IPS-15b (cell line): Measurements from ENCODE around the gene FCN1.

Experiments
- H3K27me3 ChIP-seq: one replicate; pipeline ENCODE4 v1.6.1; 2013; ENCODE audit warnings: low read length; ENCODE audit not compliant: control insufficient read depth, insufficient read depth
- H3K36me3 ChIP-seq: one replicate; pipeline ENCODE4 v1.6.1; 2013; ENCODE audit warnings: low read length; ENCODE audit not compliant: control insufficient read depth, insufficient read depth
- H3K4me1 ChIP-seq: one replicate; pipeline ENCODE4 v1.6.1; 2013; ENCODE audit warnings: mild to moderate bottlenecking, low read length; ENCODE audit not compliant: control insufficient read depth, insufficient read depth
- H3K4me3 ChIP-seq: one replicate; pipeline ENCODE4 v1.5.1; 2013; ENCODE audit warnings: low read depth, low read length
- H3K9ac ChIP-seq: one replicate; pipeline ENCODE4 v1.6.1; 2013; ENCODE audit warnings: low read depth, mild to moderate bottlenecking, low read length
- H3K9me3 ChIP-seq: one replicate; pipeline ENCODE4 v1.6.1; 2013; ENCODE audit warnings: mild to moderate bottlenecking, low read length; ENCODE audit not compliant: control insufficient read depth, insufficient read depth

FCN1 gene

DNA sequence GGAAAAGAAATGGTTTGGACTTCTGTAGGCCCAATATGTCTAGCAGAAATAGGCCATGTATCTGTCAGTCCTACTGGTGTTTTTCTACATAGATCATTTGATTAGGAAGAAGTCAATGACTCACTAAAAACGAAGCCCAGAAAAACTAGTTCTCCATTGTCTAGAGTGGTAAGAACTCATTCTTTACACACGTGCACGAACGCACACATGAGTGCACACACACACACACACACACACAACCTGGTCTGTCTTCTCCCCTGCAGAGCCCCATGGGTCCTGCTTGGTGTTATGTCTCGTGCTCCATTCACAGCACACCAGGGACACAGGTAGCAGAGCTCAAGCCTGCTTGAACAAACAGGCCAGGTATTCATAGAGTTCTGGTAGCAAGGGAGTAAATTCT, 14.9 kb upstream of the FCN1 start:
- Histone ChIP-seq H3K4me1 (no peaks in the 10 kb centered on the region), H3K36me3 (no peaks in the 10 kb centered on the region), H3K9ac (no peak overlapping the region), H3K27me3 (no peaks in the 10 kb centered on the region), H3K4me3 (no peak overlapping the region), H3K9me3 (no peaks in the 10 kb centered on the region)

DNA sequence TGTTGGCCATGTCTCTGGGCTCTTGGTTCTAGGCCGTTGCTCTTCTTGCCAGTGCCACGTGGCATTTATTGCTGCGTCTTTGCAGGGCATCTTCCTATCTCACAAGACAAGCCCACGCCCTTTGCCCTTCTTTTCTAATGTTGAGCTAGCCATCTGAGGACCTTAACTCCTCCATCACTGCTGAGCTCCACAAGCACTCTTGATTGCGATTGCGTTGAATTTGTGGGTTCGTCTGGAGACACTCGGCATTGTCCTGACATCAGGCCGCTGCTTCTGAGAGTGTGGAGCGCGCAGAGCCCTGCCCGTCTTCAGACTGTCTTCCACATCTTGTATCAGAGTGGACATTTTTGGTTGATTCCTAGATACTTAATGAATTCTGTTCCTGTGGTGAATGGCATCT, 14.5 kb upstream of the FCN1 start:
- Histone ChIP-seq H3K36me3 (no peaks in the 10 kb centered on the region), H3K4me1 (no peaks in the 10 kb centered on the region), H3K27me3 (no peaks in the 10 kb centered on the region), H3K9me3 (no peaks in the 10 kb centered on the region), H3K4me3 (no peak overlapping the region), H3K9ac (no peak overlapping the region)

DNA sequence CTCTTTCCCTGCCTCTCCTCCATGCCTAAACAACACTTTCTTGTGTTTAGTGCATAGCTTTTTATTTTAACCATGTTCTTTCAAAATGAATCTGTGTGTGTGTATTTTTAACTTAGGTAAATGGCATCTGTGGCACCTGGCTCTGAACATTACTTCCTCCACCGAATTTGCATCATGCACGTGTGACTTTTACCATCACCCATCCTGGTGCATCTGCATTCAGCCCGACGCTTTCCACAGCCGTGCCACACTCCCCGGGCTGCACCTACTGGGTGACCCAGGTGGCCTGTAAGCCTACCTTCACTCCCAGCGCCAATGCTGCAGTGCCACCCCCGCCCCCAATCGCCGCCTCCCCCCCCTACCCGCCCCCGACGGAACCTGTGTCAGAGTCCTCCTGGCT, 12.7 kb upstream of the FCN1 start:
- Histone ChIP-seq H3K4me1 (no peaks in the 10 kb centered on the region), H3K27me3 (no peaks in the 10 kb centered on the region), H3K4me3 (no peak overlapping the region), H3K9me3 (no peaks in the 10 kb centered on the region), H3K9ac (no peak overlapping the region), H3K36me3 (no peaks in the 10 kb centered on the region)

DNA sequence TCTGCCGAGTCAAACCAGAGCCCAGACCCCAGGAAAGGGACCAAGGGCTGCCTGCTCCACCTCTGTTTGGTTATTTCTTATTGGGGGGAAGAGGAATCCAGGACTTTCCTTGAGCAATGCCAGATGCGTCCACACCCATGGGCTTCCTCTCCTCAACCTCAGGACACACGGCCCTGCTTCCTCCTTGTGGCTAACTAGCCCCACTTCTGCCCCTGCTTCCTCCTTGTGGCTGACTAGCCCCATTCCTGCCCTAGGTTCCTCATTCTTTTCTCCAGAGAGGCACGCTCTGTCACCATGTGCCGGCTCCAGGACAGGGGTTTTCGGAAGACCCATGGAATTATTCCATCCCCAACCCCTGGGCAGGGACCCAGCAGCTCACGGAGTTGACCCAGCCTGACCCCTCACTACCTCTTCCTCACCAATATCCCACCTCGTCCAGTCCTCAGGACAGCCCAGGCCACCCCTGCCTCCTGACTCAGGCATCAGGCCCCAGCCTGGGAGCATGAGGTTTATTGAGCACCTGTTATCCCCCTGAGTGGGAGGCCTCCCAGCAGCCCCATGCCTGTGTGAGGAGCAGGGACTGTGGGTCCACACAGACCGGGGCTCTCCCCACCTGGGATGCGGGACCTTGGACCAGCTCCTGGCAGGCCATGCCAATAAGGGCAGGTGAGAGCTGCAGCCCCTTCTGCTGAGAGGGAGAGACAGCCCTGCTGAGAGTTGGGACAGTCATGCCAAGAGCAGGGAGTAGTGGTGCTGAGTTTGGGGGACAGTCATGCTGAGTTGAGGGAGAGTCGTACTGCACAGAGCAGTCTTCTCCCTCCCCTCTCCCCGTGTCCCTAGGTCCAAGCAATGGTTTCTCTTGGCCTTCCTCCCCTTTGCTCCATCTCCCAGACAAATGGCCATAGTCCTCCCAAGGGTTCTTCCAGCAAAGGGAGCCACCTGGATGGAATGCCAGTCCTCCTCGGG, 11.8 kb upstream of the FCN1 start:
- Histone ChIP-seq H3K4me1 (no peaks in the 10 kb centered on the region), H3K9me3 (no peaks in the 10 kb centered on the region), H3K36me3 (no peaks in the 10 kb centered on the region), H3K27me3 (no peaks in the 10 kb centered on the region), H3K9ac (no peak overlapping the region), H3K4me3 (no peak overlapping the region)

DNA sequence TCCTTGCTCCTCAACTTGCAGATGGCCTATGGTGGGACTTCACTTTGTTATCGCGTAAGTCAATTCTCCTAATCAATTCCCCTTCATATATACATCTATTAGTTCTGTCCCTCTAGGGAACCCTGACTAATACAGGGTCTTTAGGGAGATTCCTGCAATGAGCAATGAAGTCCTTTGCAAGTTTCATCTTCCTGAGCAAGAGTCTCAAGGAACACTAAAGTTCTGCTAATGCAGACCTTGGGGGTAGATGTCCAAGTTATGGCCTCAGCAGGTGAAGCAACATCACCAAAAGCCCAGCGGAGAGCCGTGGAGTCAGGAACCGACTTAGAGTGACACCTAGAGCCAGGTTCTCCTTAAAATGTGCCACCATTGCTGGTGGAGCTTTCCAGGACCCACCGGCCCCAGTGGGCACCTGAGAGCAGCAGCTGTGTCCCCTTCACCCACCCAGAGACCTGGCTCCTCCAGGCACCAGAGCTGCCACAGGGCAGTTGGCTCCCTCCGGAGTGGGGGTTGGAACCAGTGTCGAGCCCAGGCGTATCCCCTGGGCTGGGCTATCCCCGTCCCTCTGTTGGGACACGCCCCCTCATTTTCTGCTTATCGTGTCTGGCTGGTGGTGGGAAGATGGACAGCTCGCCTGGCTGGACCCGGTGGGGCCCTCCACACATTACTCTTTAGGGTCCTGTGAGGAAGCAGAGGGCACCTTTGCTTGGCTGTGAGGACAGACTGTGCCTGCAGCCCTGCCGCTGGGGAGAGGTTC, 10.9 kb upstream of the FCN1 start:
- Histone ChIP-seq H3K27me3 (no peaks in the 10 kb centered on the region), H3K9me3 (no peaks in the 10 kb centered on the region), H3K9ac (no peak overlapping the region), H3K36me3 (no peaks in the 10 kb centered on the region), H3K4me1 (no peaks in the 10 kb centered on the region), H3K4me3 (no peak overlapping the region)

DNA sequence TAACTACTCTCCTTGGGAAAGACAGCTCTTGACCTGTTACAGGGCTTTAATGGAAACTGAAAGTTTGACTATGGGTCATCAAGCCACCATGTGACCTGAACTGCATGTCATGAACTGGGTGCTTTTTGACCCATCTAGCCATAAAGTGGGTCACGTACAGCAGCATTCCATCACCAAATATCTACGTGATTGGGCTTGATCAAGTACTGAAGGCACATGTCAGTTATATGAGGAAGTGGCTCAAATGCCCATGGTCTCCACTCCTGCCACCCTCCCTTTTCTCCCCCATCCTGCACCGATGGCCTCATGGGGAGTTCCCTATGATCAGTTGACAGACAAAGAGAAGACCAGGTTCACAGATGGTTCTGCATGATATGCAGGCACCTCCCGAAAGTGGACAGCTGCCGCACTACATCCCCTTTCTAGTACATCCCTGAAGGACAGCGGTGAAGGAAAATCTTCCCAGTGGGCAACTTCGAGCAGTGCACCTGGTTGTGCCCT, 7.3 kb upstream of the FCN1 start:
- H3K9ac ChIP-seq = no peak overlapping the region
- H3K9me3 ChIP-seq = no peaks in the 10 kb centered on the region
- H3K4me1 ChIP-seq = no peaks in the 10 kb centered on the region

DNA sequence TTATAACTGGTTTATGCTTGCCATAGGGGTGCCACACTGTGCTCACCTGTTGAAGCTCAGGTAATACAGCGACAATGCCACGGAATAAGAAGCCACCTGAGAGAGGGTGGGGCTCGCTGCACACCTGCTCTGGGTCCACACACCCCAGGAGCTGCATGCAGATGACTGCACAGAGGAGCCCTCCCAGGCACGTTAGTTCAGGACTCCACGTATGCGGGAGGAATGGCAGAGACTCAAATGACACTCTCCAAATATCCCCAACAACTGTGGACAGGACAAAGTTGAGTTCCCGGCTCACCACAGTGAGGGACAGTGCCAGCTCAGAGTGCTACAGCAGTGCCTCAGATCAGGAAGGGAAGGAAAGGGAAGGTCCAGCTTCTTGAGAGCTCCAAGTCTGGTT, 5.8 kb upstream of the FCN1 start:
- Histone ChIP-seq H3K36me3 (no peaks in the 10 kb centered on the region), H3K4me3 (no peak overlapping the region), H3K4me1 (no peaks in the 10 kb centered on the region), H3K9me3 (no peaks in the 10 kb centered on the region), H3K27me3 (no peaks in the 10 kb centered on the region), H3K9ac (no peak overlapping the region)

More for the DNA sequence above, 7.3 kb upstream of the FCN1 start:
- H3K4me3 ChIP-seq = no peak overlapping the region
- H3K36me3 ChIP-seq = no peaks in the 10 kb centered on the region
- no peaks in the 10 kb centered on the region for H3K27me3 ChIP-seq

DNA sequence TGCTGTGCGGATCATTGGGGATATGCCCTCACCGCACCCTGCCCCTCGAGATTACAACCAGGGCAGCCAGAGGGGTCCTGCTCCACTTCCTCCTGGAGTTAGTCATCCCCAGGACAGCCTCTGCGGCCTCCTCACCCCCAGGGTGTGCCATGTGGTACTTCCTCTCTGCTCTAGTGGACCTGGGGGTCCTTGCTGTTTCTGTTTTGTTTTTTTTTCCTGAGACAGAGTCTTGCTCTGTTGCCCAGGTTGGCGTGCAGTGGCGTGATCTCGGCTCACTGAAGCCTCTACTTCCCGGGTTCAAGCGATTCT, 5.2 kb upstream of the FCN1 start:
- Histone ChIP-seq H3K36me3 (no peaks in the 10 kb centered on the region), H3K27me3 (no peaks in the 10 kb centered on the region), H3K9ac (no peak overlapping the region), H3K4me1 (no peaks in the 10 kb centered on the region), H3K4me3 (no peak overlapping the region), H3K9me3 (no peaks in the 10 kb centered on the region)

DNA sequence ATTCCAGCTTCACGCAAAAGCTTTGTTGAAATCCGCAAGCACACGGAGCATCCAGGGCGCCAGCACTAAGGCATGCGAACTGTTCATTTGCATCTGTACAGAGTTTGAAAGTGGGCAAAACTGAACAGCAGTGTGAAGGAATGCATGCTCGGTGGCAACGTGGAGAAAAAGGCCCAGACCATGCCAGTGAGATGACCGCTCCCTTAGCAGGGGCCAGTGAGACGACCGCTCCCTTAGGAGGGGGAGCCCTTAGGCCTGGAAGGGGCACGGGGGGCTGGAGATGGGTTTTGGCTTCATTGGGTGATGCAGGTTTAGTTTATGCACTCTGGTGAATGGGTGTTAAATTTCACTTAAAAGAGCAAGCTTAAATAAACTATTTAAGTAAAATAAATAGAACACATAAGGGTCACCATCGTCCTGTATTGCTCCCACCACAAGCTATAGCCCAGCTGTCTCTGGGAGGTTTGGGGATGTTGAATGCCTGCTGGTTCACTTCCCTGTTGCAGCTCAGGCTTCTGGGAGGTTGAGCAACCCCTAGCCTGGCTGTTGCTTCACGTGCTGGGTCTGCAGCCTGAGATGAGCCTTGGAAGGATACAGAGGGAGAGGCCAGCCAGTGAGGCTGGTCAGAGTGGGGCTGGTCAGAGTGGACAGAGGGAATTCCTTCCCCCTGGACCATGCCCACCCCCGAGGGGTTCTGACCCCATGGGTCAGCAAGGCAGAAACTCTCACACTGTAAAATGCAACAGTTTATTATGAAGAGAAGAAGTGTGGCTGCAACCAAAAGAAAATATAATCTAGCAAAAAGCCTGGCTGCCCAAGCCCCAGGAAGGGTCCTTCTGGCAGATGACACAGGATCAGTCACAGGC, 4.6 kb upstream of the FCN1 start:
- H3K27me3 ChIP-seq = no peaks in the 10 kb centered on the region

DNA sequence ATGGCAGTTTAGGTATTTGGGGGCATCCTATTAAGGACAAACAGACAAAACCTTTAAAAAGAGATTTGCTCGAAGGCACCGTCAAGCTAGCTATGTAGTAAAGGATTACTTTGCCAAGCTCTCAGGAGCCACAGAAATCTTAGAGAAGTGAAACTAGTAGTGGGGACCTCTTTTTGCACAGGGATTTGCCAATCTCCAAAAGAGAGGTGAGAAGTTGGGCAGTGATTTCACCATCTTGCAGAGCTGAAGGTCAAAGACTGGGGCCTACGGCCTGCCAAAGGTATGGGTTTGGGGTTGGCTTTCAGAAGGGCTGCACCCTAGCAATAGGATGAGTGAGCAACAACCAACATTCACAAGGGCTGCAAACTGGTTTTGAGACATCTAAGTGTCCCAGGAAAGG, 1.6 kb upstream of the FCN1 start:
- H3K27me3 ChIP-seq = no peaks in the 10 kb centered on the region
- no peaks in the 10 kb centered on the region for H3K9me3 ChIP-seq

More for the DNA sequence above, 4.6 kb upstream of the FCN1 start:
- no peaks in the 10 kb centered on the region for H3K36me3 ChIP-seq
- no peaks in the 10 kb centered on the region for H3K9me3 ChIP-seq
- H3K4me3 ChIP-seq = no peak overlapping the region
- no peak overlapping the region for H3K9ac ChIP-seq
- no peaks in the 10 kb centered on the region for H3K4me1 ChIP-seq

DNA sequence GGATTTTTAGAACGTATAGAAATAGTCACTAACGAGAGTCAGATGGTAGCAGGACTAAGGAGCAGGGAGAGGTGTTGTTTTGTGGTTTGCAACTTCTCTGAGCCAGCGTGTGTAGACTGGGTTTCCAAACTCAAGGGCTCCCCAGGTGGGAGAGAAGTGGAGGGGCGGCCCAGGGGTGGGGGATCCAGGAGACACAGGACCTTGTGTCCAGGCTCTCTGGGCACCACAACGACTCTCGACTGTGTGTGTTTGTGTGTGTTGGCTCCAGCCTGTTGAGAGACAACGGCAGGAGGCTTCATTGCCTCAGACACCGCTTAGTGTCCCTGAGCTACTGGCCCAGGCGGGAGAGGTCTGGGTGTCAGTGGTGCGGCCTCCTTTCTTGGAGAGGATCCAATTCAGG, 934 bp upstream of the FCN1 start:
- no peak overlapping the region for H3K4me3 ChIP-seq
- no peaks in the 10 kb centered on the region for H3K4me1 ChIP-seq
- no peaks in the 10 kb centered on the region for H3K9me3 ChIP-seq
- H3K9ac ChIP-seq = no peak overlapping the region
- H3K27me3 ChIP-seq = no peaks in the 10 kb centered on the region
- H3K36me3 ChIP-seq = no peaks in the 10 kb centered on the region

More for the DNA sequence above, 1.6 kb upstream of the FCN1 start:
- Histone ChIP-seq H3K4me3 (no peak overlapping the region), H3K36me3 (no peaks in the 10 kb centered on the region), H3K9ac (no peak overlapping the region), H3K4me1 (no peaks in the 10 kb centered on the region)
